ENCODE data around the gene PLCB4.
A peak's percentile ranks its signal among the peaks of the same experiment; 100 is the strongest.

Gene PLCB4

DNA sequence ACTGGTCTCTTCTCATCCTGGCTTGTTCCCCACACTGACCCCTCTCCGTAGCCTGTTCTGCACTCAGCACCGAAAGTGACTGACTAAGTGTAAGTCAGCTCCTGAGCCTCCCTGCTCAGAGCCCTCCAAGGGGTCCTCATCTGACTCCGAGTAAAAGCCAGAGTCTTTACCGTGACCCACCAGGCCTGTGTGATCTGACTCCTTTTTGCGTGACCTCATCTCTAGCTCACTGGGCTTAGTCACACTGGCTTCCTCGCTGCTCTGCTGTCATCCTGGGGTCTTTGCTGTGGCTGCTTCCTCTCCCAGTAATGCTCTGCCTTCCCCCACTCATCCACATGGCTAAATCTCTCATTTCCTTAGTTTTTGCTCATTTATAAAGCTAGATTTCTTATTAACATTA lies 116.6 kb downstream of the PLCB4 start:
- DNase-seq = peak in 1 of 2 experiments; percentile 23

DNA sequence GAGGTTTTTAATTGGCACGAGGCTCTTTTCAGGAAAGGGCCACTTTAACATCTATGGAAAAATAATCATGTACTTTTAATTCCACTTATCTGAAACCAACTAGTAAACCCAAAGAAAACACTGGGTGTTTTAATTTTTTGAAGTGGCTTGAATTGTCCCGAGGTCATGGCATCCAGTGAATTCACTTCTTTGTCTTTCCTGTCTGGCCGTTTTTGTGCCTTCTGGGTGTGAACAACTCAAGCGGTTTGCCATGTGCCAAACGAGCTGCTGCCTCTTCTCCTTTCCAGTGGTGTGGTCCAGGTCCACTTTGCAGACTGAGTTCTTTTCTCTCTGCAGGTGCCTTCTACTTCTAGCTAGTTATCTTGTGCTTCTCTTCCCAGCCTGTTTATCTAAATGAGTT lies 117.5 kb downstream of the PLCB4 start:
- DNase-seq = no peak

DNA sequence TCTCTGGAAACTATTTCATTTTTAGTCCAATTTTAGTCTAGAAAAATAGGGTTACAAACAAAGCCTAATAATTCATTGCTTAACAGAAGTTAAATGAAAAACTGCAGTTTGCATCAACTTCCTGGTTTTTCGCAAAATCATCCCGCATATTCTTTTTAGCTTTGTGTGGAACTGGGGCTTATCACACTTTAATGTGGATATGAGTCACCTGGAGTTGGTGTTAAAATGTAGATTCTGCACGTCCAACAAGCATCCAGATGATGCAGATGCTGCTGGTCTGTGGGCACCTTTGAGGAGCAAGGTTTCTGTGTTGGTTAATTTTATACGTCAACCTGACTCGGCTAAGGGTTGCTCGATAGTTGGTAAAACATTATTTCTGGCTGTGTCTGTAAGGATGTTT lies 126.1 kb downstream of the PLCB4 start:
- DNase-seq = no peak

GRCh38 chr20:9196110-9196509 lies 127.2 kb downstream of the PLCB4 start:
- DNase-seq = no peak

DNA sequence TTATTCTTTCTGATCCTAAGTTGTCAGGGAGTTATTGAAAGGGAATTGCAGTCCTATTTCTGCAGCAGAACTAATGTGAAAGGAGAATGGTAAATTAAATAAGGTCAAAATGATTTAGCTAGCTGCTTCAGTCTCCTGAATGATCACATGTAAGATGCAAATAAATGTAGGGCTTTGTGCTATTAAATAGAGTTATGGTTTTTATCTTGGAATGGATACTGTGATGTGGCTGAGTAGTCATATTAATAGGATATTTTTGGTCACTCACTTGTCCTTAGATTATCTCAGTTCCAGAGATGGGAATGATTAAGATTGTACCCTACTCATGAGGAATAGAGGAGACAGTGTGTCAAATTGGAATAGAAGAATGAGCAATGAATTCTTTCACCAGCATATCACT lies 129.6 kb downstream of the PLCB4 start:
- DNase-seq = no peak

DNA sequence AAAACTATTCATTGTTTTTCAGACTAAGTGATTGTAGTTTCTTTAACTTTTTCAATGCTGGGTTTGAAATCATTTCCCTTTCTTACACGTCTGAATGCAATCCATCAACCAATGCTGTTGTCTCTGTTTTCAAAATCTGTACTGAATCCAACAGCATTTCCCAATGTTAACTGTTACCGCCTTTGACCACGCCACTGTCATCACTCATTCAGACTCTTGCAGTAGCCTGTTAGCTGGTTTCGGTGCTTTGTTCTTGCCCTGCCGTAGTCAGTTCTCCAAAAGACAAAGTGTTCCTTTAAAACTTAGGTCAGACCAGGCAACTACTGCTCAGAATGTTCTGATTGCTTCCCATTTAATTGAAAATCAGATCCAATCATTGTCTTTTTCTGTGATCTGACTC lies 131.3 kb downstream of the PLCB4 start:
- no peak for DNase-seq

DNA sequence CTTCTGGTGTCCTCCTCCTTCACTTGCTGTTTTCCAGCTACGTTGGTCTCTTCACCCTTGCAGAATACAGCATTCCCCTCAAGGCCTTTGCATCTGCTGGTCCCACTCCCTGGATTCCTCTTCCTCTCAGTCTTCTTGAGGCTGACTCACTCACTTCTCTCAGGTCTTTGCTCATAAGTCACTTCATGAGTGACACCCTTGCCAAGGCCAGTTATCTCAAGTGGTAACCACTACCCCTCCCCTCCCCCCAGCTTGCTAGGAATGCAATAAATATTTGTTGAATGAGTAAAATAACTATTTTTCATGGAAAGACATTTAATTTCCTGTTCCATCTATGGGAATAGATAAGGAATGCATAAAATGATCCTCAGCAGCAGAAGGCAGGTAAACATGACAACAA lies 131.7 kb downstream of the PLCB4 start:
- DNase-seq = no peak

DNA sequence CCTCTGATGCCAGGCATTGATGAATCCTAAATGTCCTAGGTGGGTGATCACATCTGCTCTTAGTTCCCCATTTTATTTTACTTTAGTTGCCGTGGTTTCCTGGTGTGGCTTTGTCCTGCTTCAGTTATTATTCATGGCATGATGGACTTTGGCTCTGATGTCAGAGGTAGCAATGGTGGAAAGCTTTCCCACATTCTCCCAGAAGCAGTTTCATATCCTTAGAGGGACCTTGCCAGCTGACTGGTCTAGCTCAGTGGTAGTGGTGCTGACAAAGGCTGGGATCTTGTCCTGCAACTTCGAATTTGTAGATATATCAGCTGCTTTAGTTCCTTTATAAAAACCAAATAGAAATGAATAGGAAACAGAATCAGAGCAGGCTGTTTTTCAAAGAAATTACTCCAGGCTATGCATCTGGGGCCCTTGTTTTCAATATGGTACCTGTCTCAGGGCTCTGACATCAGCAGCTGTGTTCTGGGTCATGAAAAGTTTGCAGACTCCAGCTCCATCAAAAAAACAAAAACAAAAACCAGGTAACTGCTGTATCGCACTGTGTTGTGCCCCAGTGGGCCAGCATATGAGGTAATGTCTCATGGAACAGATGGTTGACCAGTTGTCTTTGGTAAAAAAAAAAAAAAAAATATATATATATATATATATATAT lies 133.7 kb downstream of the PLCB4 start:
- no peak for DNase-seq

DNA sequence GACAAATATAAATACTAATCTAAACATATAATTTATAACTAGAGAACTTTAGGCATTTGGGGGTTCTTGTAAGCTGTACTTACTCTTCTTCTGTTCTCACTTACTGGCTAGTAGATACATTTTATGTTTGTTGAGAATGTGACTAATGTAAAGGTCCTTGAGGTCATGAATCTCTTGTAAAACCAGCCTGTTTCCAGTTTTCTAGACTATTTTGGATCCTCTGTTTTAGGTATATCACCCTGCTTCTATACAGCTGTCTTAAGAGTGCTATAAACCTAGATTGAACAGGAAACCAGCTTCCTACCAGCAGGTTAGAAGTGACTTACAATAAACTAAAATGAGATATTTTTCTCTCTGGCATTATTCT lies 134.2 kb downstream of the PLCB4 start:
- DNase-seq = no peak

GRCh38 chr20:9204979-9205378 lies 136.1 kb downstream of the PLCB4 start:
- DNase-seq = peak; percentile 10 to 19

GRCh38 chr20:9206486-9206885 lies 137.6 kb downstream of the PLCB4 start:
- no peak for DNase-seq

GRCh38 chr20:9207253-9207652 lies 138.4 kb downstream of the PLCB4 start:
- DNase-seq = no peak

GRCh38 chr20:9210356-9210755 lies 141.5 kb downstream of the PLCB4 start:
- DNase-seq = no peak

DNA sequence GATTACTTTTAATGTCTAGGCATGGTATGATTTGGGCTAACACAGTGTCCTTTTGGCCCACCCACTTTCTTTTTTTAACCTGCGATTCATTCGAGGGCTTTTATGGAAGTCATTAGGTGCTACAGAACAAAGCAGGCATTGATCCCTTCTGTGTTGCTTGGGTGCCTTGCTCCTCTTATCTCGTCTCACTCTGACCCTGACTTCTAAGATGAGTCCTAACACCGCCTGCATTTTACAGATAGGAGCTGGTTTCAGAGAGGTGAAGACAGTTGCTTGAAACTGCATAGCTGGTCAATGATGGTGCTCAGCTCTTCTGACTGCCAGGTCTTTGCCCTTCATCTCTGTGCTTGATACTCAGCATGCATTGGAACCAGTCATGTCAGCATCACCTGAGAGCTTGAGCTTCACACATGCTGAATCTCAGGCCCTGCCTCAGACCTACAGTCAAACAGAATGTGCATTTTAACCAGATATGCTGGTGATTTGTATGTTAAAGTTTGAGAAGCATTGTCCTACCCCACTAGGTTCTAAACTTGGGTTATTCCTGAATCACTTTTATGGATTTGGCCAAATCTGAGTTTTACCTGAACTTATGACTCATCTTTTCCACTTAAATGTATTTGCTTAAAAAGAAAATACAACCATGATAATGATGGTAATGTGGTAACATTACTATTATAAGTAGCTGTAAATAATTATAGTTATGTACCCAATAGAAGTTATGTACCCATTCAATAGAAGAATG lies 142.3 kb downstream of the PLCB4 start:
- DNase-seq = no peak

- DNase-seq = no peak
Observed at GRCh38 chr20:9212735-9213134, 143.8 kb downstream of the PLCB4 start.

GRCh38 chr20:9214685-9215084 lies 145.8 kb downstream of the PLCB4 start:
- no peak for DNase-seq

DNA sequence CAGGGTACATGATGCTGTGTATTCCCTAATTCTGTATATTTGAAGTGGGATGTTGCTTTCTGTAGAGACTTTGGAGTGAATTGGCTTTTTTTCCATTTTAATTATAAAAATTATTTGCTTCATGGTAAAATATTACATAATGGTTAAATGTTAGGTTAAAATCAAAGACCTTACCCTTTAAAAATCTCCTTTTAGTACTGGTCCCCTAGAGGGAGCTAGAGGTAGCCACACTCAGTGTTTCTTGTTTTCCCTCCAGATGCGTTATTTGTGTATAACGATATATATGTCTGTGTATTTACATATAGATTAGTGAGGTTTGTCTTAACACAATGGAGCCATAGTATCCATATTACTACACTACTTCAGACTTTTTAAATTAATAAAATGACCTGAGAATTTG lies 146.7 kb downstream of the PLCB4 start:
- DNase-seq = no peak

- no peak for DNase-seq
Observed at GRCh38 chr20:9218531-9218961, 149.7 kb downstream of the PLCB4 start.

DNA sequence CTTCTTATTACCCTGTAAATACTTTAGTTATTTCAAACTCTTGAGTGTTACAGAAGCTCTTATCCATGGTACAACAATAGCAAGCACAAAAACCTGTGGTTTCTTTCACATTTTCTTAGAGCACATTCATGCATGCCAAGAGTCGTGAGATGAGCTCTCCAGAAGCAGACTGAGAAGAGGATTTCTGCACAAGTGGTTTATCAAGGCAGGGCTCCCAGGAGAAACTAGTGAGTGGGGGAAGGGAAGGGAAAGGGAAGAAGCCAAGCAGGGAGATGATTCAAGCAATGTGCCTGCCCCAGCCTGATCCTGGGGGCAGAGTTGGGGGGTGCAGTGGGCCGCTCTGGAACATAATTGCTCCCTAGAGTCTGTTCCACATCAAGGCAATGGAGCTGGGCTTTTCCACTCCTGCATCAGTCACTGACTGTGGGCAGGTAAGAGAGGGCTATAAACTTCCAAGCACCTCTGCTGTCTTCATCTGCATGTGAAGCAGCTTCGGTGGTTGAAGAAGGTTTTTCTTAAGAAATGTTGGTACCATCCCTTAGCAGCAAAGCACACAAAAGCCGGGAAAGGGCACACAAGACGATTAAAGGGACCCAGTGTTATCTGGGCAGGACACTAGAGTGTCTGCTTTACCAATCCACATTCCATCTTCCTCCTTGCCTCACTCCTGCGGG lies 152.1 kb downstream of the PLCB4 start:
- no peak for DNase-seq

- DNase-seq = no peak
Observed at GRCh38 chr20:9223296-9223695, 154.4 kb downstream of the PLCB4 start.

GRCh38 chr20:9225879-9226278 lies 157.0 kb downstream of the PLCB4 start:
- DNase-seq = no peak

GRCh38 chr20:9227896-9228615 lies 159.2 kb downstream of the PLCB4 start:
- no peak for DNase-seq

DNA sequence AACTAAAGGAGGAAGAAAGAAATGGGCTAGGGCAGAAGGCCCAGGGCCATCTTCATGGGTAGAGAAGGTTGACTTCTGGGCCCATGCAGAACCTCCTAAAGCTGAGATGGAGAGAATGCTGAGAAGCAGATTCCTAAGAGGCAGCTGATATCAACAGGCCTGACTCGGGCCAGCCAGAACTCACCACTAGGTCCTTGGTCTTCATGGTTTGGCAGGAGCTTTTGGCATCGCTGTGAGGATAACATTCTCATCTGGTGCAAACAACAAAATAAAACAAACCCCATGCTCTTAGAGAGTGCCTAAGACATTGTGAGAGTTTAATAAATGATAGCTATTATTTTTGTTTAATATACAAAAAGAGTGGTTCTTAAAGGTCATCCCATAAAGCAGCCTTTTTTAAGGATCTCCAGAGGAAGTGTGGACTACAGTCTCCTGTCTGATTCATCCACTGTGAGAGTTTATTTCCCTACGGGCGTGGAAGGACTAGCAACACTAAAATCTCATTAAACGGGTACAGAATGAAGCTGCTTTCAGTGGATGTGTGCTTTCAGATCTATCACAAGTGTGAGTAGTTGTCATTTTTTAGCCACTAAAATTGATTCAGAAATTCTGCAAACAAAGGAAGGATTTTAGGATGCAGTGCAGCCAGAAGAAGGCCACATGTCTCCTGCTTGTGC lies 160.0 kb downstream of the PLCB4 start:
- DNase-seq = no peak
